Measurements from ENCODE around the gene MT1A. TPM values are rescaled to one million over a fixed set of nuclear protein-coding genes. Genes with fewer than 3 reads are reported as not detected.
"Not testable (repeated sequence)": the region's sequence is repeated elsewhere in the genome, so short reads cannot be mapped to it uniquely, and the experiment has no call there.

MT1A gene
- total RNA-seq, 1 experiment from 2014 or later: not detected

DNA sequence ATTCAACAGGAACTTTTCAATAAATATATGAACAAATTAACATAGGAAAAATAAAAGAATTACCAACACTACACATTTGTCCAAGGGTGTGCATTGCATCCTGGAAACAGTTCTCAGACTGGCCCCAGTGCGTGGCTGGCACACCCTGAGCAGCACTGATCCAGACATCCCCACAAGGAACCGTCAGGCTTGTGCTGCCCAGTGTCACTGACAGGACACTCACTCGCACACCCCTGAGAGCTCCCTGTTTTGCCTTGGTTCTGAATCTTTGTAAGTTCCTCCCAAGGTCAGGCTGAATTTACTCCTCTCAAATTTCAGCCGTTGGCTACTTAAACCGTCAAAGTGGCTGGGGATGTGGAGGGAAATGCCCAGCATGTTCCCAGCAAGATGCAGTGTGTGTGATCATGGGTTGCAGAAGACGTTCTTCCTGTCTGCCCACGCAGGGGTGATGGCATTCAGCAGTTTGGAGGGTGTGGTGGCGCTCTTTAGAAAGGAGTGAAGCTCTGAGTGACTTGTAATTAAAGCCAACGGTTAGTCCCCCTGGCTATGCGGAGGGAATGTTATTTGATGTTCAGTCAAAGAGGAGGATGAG is 28.4 kb upstream of the MT1A start:
- peak; percentile 88 for DNase-seq (ENCODE audit: low read depth)

DNA sequence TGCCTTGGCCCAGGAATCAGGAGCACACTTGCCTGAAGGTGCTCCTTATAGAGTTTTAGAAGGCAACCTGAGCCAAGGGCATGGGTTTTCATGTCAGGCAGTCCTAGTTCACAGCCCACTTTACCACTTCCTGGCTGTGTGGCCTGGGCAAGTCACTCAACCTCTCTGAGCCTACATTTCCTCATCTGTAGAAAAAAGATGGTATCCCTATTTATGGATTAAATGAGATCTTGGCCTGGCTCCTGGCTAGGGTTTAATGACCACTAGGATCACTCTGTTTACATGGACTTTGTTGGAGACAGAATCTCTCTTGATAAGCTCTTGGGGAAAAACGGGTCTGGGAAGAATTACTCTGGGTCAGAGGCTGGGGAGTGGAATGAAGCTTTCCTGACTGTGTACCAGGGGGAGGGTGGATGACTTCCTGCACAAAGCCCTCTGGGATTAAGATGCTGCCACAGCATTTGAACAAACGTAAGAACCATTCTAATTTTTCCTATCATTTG is 27.8 kb upstream of the MT1A start:
- DNase-seq (ENCODE audit: low read depth): no peak

GRCh38 chr16:56611281-56611833 is 27.1 kb upstream of the MT1A start:
- DNase-seq (ENCODE audit: low read depth): no peak

DNA sequence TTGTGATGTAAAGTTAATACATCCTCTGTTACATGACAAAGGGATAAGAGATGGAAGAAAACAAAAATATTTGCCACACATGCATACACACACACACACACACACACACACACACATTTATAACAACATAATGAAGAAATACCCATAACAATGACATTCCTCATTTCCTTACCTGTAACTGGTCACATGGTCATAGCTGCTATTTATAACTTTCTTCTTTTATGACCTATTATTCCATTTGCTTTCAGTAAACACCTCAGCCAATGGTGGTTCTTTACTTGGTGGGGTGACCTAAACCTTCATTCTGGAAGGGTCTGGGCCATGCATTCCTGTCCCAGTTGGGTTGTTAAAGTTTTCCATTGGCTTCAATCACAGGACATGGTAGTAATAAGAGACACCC is 24.8 kb upstream of the MT1A start:
- peak; percentile 40 for DNase-seq (ENCODE audit: low read depth)

DNA sequence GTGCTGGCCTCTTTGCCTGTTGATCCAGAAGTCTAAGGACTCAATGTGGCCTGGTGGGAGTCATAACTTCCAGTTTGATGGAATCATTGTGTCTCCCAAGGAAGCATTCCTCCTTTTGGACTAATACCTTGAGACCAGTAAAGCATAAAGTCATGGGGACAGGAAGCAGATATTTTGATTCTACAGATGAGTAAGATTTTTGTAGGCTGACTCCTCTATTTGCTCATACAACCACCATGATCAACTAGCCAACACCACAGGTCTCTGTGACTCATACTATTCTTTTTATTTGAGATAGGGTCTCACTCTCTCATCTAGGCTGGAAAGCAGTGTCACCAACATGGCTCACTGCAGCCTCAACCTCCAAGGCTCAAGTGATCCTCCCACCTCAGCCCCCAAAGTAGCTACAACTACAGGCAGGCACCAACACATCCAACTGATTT is 23.9 kb upstream of the MT1A start:
- DNase-seq (ENCODE audit: low read depth): peak; percentile 96

DNA sequence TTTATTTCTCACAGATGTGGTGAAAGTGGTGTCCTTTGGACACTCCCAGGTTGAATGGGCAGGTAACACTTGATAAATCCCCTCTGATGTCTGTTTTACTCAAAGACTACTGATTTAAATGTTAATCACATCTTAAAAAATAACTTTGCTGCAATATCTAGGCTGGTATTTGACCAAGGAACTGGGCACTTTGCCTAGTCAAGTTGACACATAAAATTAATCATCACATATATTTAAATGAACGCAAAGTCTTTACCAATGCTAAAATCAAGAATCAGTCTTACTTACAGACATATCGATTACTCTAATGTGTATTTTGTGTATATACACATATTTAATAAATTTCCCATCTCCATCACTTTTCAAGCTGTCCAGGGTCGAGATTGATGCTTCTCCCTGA is 23.1 kb upstream of the MT1A start:
- DNase-seq (ENCODE audit: low read depth): peak; percentile 42

- no peak for DNase-seq (ENCODE audit: low read depth)
Observed at GRCh38 chr16:56616608-56617211, 21.8 kb upstream of the MT1A start.

DNA sequence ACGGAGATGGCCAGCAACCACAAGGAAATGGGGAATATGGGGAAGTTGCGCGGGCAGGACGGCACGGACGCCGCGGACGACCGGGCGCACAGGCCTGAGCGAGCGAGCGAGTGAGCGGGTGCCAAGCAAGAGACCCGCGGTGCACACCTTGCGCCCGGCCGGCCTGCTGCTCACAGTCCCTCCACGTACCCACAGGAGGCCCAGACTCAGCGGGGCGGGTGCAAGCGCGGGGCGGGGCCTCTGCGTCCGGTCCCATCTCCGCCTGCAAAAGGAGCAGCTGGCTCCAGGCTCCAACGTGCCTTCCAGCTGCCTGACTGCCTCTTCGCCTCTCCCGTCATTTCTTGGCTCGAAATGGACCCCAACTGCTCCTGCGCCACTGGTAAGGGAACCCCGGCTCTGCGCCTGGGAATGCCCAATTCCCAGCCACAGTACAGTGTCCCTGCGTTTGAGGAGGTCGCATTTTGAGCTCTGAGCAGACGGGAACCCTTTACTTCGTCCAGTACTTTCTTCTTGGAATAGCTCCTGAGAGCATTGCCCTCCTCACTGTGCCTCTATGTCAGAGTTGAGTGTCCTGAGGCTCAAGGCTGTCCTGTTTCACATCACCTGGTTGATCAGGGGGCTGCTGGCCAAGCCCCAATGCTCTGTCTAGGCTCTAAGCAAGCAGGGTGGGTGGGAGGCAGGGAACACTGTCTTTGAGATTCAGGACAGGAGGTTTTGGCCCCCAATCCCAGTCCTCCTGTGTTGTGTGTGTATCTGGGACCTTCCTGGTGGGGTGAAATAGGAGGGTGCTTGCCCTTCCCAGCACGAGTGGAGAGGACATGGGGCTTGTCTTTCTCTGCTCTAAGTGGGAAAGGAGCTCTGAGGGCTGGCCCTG is 21.0 kb upstream of the MT1A start:
- no peak for DNase-seq (ENCODE audit: low read depth)

DNA sequence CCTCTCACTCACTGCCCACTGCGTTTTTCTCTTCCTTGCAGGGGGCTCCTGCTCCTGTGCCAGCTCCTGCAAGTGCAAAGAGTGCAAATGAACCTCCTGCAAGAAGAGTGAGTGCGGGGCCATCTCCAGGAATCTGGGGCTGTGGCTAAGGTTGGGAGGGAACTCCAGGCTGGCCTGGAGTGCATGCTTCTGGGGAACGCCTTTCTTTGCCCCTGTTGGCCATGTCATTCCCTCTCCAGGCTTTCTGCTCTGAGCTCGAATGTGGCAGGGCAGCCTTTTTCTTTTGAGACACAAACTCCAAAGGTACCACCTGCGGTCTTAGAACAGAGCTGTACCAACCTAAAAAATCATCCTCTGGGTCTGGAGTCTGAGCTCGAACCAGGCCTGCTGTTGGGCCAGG is 20.3 kb upstream of the MT1A start:
- no peak for DNase-seq (ENCODE audit: low read depth)

GRCh38 chr16:56620339-56620897 is 18.0 kb upstream of the MT1A start:
- DNase-seq (ENCODE audit: low read depth): no peak

GRCh38 chr16:56621665-56622445 is 16.6 kb upstream of the MT1A start:
- not testable (repeated sequence) for DNase-seq (ENCODE audit: low read depth)

GRCh38 chr16:56623184-56623583 is 15.3 kb upstream of the MT1A start:
- not testable (repeated sequence) for DNase-seq (ENCODE audit: low read depth)

DNA sequence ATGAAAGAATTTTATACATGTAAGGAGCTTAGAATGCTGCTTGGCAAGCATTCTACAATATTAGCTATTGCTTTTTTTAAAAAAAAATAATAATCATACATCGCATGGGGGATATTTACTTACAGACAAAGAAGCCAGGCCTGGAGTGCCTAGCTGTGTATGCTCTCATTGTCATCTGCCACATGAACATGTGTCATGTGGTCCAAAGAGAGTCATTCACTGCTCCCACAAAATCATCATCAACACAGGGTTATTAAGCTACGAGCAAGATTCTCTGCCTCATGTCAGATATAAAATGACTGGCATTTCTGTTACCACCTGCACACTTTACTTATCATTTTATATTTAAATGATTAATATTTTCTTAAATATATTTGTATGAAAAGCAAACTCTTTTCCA is 14.8 kb upstream of the MT1A start:
- DNase-seq (ENCODE audit: low read depth): no peak

- DNase-seq (ENCODE audit: low read depth): peak; percentile 76
Observed at GRCh38 chr16:56625140-56625942, 13.1 kb upstream of the MT1A start, which contains the start of gene MT1E. MT1E (plus strand) TSS chr16:56625781; CDS start chr16:56625852, 71 bp downstream.

DNA sequence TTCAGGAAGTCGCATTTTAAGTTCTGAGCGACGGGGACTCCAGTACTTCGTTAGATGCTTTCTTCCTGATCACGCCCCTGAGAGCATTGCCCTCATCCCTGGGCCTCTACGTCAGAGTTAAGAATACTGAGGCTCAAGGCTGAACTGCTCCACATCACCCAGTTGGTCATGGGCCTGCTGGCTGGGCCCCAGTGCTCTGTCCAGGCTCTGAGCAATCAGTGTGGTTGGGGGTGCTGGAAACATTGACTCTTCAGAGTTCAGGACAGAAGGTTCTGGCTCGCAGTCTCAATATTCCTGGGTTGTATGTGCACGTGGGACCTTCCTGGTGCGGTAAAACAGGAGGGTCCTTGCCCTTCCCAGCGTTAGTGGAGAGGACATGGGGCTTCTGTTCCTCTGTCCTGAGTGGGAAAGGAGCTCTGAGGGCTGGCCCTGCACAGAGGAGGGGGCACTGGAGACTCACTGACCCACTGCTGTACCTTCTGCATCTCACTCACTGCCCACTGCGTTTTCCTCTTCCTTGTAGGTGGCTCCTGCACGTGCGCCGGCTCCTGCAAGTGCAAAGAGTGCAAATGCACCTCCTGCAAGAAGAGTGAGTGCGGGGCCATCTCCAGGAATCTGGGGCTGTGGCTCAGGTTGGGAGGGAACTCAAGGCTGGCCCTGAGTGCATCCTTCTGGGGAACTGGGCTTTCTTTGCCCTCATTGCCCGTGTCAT is 12.4 kb upstream of the MT1A start:
- DNase-seq (ENCODE audit: low read depth): peak; percentile 30

DNA sequence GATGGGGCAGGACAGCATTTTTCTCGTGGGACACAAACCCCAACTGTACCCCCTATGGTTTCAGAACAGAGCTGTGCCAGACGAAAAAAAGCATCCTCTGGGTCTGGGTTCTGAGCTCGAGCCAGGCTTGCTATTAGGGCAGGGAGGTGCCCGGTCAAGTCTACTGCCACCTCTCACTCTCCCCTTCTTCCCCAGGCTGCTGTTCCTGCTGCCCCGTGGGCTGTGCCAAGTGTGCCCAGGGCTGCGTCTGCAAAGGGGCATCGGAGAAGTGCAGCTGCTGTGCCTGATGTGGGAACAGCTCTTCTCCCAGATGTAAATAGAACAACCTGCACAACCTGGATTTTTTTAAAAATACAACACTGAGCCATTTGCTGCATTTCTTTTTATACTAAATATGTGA is 11.8 kb upstream of the MT1A start:
- no peak for DNase-seq (ENCODE audit: low read depth)

GRCh38 chr16:56628486-56629350 is 9.7 kb upstream of the MT1A start:
- DNase-seq (ENCODE audit: low read depth): no peak

DNA sequence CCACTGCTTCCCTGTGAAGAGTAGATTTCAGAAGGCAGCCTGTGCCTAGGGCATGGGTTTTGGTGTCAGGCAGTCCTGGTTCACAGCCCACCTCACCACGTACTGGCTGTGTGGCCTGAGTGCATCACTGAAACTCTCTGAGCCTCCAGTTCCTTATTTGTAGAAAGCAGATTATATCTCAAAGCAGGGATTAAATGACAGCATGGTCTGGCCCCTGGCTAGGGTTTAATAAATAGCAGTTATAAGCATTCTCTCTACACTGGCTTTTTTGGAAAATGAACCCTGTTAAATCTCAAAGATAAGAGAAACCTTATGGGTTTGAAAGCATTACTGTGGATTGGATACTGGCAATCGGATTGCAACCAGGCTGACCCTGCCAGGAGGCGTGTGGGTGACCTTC is 8.9 kb upstream of the MT1A start:
- DNase-seq (ENCODE audit: low read depth): no peak
